Adrenal gland (tissue), 5 donors: Measurements from ENCODE around the gene TJP2.

Experiments
- POLR2A ChIP-seq, 2 donors: fragments of 450-650 bp; IDR thresholded peaks; one replicate each; pipeline ENCODE4 v1.6.1; 2017; ENCODE audit warnings: antibody characterized with exemption in 2 of 2, mild to moderate bottlenecking in 2 of 2, moderate library complexity in 1 of 2
- TF ChIP-seq, protein P1 (sequence below), 6 experiments: fragments of 450-650 bp in 4 of 6; fragments of 200-600 bp in 2 of 6; sonication (generic) in 1 of 6; IDR thresholded peaks; 1 replicate in 5 of 6; 2 replicates in 1 of 6; pipeline versions ENCODE4 v1.5.1 to v1.8.0; 2016 to 2021; ENCODE audit warnings: antibody characterized with exemption in 6 of 6, mild to moderate bottlenecking in 2 of 6, moderate library complexity in 1 of 6
- donor health status: DM: no; HTN: no; CAD: no.

GRCh38 chr9:69168709-69169217 lies 5.3 kb upstream of the TJP2 start:
- TF ChIP-seq, protein P1, sequence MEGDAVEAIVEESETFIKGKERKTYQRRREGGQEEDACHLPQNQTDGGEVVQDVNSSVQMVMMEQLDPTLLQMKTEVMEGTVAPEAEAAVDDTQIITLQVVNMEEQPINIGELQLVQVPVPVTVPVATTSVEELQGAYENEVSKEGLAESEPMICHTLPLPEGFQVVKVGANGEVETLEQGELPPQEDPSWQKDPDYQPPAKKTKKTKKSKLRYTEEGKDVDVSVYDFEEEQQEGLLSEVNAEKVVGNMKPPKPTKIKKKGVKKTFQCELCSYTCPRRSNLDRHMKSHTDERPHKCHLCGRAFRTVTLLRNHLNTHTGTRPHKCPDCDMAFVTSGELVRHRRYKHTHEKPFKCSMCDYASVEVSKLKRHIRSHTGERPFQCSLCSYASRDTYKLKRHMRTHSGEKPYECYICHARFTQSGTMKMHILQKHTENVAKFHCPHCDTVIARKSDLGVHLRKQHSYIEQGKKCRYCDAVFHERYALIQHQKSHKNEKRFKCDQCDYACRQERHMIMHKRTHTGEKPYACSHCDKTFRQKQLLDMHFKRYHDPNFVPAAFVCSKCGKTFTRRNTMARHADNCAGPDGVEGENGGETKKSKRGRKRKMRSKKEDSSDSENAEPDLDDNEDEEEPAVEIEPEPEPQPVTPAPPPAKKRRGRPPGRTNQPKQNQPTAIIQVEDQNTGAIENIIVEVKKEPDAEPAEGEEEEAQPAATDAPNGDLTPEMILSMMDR (IDR thresholded peaks at IDR 0.05), result no peak
- TF ChIP-seq POLR2A (IDR thresholded peaks at IDR 0.05), result no peak
